Ascending aorta (tissue), 2 donors: Measurements from ENCODE around the gene ANKRD37. TPM values are rescaled to one million over a fixed set of nuclear protein-coding genes. Genes with fewer than 3 reads are reported as not detected.

Source experiments
- DNase-seq, 2 donors: peaks; one replicate each; pipeline ENCODE4 v3.0.0-alpha.2; 2019; ENCODE audit warnings: low spot score in 2 of 2
- H3K27ac ChIP-seq, 2 donors: fragments of 200-600 bp; sonication (generic); one replicate each; pipeline ENCODE4 v1.5.1; 2016 to 2017; ENCODE audit warnings: mild to moderate bottlenecking in 1 of 2
- H3K27me3 ChIP-seq: fragments of 200-600 bp; sonication (generic); one replicate; pipeline ENCODE4 v1.5.1; 2017
- H3K36me3 ChIP-seq, 2 donors: fragments of 200-600 bp; sonication (generic); one replicate each; pipeline ENCODE4 v1.5.1; 2016
- H3K4me1 ChIP-seq, 2 donors: fragments of 200-600 bp; sonication (generic); one replicate each; pipeline ENCODE4 v1.5.1; 2016 to 2017; ENCODE audit warnings: mild to moderate bottlenecking in 1 of 2
- H3K4me3 ChIP-seq, 2 donors: fragments of 200-600 bp; sonication (generic); one replicate each; pipeline ENCODE4 v1.5.1; 2016 to 2017; ENCODE audit warnings: mild to moderate bottlenecking in 1 of 2
- H3K9me3 ChIP-seq, 2 donors: fragments of 200-600 bp; sonication (generic); one replicate each; pipeline ENCODE4 v1.5.1; 2016
- CTCF ChIP-seq, 3 experiments: fragments of 200-600 bp in 2 of 3; fragments of 450-650 bp in 1 of 3; sonication (generic) in 2 of 3; IDR thresholded peaks; one replicate each; pipeline ENCODE4 v1.5.1; 2016 to 2019; ENCODE audit warnings: antibody characterized with exemption in 3 of 3, mild to moderate bottlenecking in 1 of 3, moderate library complexity in 1 of 3
- intact Hi-C: fragments of 100-400 bp; cut with DNase I; formaldehyde crosslinking; loops from one replicate; pipeline ENCODE4 v1.15.1; 2023
- total RNA-seq: library from RNA; depleted of rRNA; stranded (reverse); fragments of >200 nt; gene quantifications from one replicate; pipeline ENCODE4 v1.1.0, GENCODE V29; 2016

ANKRD37 gene
- total RNA-seq, 1 donor from 2014 or later = 1.9 TPM

GRCh38 chr4:185395238-185395955, 1.2 kb upstream of the ANKRD37 start, which contains the start of gene LRP2BP:
TSS of gene LRP2BP (minus strand) at chr4:185395924. CDS start at chr4:185378186, 17,738 bp downstream.
- Histone ChIP-seq H3K9me3 (no peaks in the 10 kb centered on the region), H3K4me3 (peak within 1 kb of the TSS; percentile 86 to 87), H3K27ac (peak within 1 kb of the TSS; percentile 99 to 100), H3K4me1 (peaks cover 2 to 13% of the 10 kb centered on the region in 2 donors), H3K27me3 (no peaks in the 10 kb centered on the region), H3K36me3 (no peaks in the 10 kb centered on the region)
- no peak for DNase-seq
- no peak for TF ChIP-seq CTCF (IDR thresholded peaks at IDR 0.05)
- intact Hi-C loops = loop anchor here (2.0 to 10.0 kb wide), 2 partner anchors 37 to 199 kb away; no protein-coding TSS in a partner anchor

GRCh38 chr4:185395956-185396723, 501 bp upstream of the ANKRD37 start:
- H3K4me3 ChIP-seq = peak overlapping the region; percentile 86 to 87
- DNase-seq = peak; percentile 96 to 99
- no peak for TF ChIP-seq CTCF (IDR thresholded peaks at IDR 0.05)
- H3K4me1 ChIP-seq = peaks cover 2 to 13% of the 10 kb centered on the region in 2 donors
- no peaks in the 10 kb centered on the region for H3K36me3 ChIP-seq
- intact Hi-C loops = loop anchor here (1.0 to 10.0 kb wide), 5 partner anchors 29 to 199 kb away; partner anchors contain the start of genes CCDC110 and UFSP2
- peak overlapping the region; percentile 99 to 100 for H3K27ac ChIP-seq
- no peaks in the 10 kb centered on the region for H3K27me3 ChIP-seq
- H3K9me3 ChIP-seq = no peaks in the 10 kb centered on the region

GRCh38 chr4:185398618-185399017, 2.0 kb downstream of the ANKRD37 start:
- Histone ChIP-seq H3K27ac (peak overlapping the region; percentile 55 to 100), H3K4me3 (peak overlapping the region in 1 of 2 donors; percentile 87), H3K9me3 (no peaks in the 10 kb centered on the region), H3K4me1 (peaks cover 2 to 15% of the 10 kb centered on the region in 2 donors), H3K27me3 (no peaks in the 10 kb centered on the region), H3K36me3 (peaks cover 0 to 10% of the 10 kb centered on the region in 2 donors)
- intact Hi-C loops = loop anchor here (10.0 kb wide), 1 partner anchor 196 kb away; no protein-coding TSS in a partner anchor
- no peak for DNase-seq
- TF ChIP-seq CTCF (IDR thresholded peaks at IDR 0.05) = no peak

GRCh38 chr4:185399466-185399865, 2.8 kb downstream of the ANKRD37 start:
- Histone ChIP-seq H3K4me3 (peak overlapping the region in 1 of 2 donors; percentile 87), H3K9me3 (no peaks in the 10 kb centered on the region), H3K27ac (peak overlapping the region; percentile 55 to 100), H3K4me1 (peaks cover 2 to 13% of the 10 kb centered on the region in 2 donors), H3K36me3 (peaks cover 0 to 10% of the 10 kb centered on the region in 2 donors), H3K27me3 (no peaks in the 10 kb centered on the region)
- intact Hi-C loops = loop anchor here (10.0 kb wide), 1 partner anchor 195 kb away; no protein-coding TSS in a partner anchor
- no peak for TF ChIP-seq CTCF (IDR thresholded peaks at IDR 0.05)
- DNase-seq = no peak

GRCh38 chr4:185404031-185404430, 7.4 kb downstream of the ANKRD37 start:
- TF ChIP-seq CTCF (IDR thresholded peaks at IDR 0.05) = no peak

More at GRCh38 chr4:185404031-185404430, 7.4 kb downstream of the ANKRD37 start:
- H3K27me3 ChIP-seq = no peaks in the 10 kb centered on the region
- peak overlapping the region; percentile 43 to 100 for H3K27ac ChIP-seq
- H3K9me3 ChIP-seq = no peaks in the 10 kb centered on the region
- intact Hi-C loops = no loop called here
- no peak overlapping the region for H3K4me3 ChIP-seq
- peaks cover 2% of the 10 kb centered on the region in 2 donors for H3K4me1 ChIP-seq
- no peak for DNase-seq
- peaks cover 12 to 42% of the 10 kb centered on the region in 2 donors for H3K36me3 ChIP-seq
